Heart right ventricle (tissue), 16 donors: Measurements from ENCODE around the gene TIMM8B. TPM values are rescaled to one million over a fixed set of nuclear protein-coding genes. Genes with fewer than 3 reads are reported as not detected.

ENCODE experiments used
- ATAC-seq, 8 donors: fragments of 200-7000 bp; cut with Tn5 transposase; one replicate each; pipeline ENCODE4 v1.9.1; 2020; ENCODE audit warnings: mild to moderate bottlenecking in 8 of 8, moderate library complexity in 8 of 8, moderate number of reproducible peaks in 1 of 8
- DNase-seq, 2 donors: peaks; one replicate each; pipeline ENCODE4 v3.0.0-alpha.2; 2020
- H3K27ac ChIP-seq, 10 donors: fragments of 200-600 bp; sonication (generic) in 2 of 10; one replicate each; pipeline versions ENCODE4 v1.5.0 to v1.8.0; 2020 to 2022; ENCODE audit warnings: mild to moderate bottlenecking in 3 of 10
- H3K27me3 ChIP-seq, 7 donors: fragments of 200-600 bp; one replicate each; pipeline ENCODE4 v1.8.0; 2021 to 2022; ENCODE audit warnings: mild to moderate bottlenecking in 2 of 7
- H3K36me3 ChIP-seq, 9 donors: fragments of 200-600 bp; sonication (generic) in 1 of 9; one replicate each; pipeline versions ENCODE4 v1.5.0 to v1.8.0; 2020 to 2022; ENCODE audit warnings: mild to moderate bottlenecking in 2 of 9
- H3K4me1 ChIP-seq, 9 donors: fragments of 200-600 bp; sonication (generic) in 1 of 9; one replicate each; pipeline versions ENCODE4 v1.5.0 to v1.8.0; 2020 to 2022; ENCODE audit warnings: mild to moderate bottlenecking in 4 of 9
- H3K4me3 ChIP-seq, 10 donors: fragments of 200-600 bp; sonication (generic) in 2 of 10; one replicate each; pipeline versions ENCODE4 v1.5.0 to v1.8.0; 2020 to 2022; ENCODE audit warnings: mild to moderate bottlenecking in 7 of 10, moderate library complexity in 2 of 10
- H3K9me3 ChIP-seq, 11 donors: fragments of 200-600 bp in 10 of 11; sonication (generic) in 2 of 11; one replicate each; pipeline versions ENCODE4 v1.5.0 to v1.8.0; 2013 to 2022; ENCODE audit warnings: mild to moderate bottlenecking in 2 of 11, control low read depth in 1 of 11, moderate library complexity in 1 of 11
- CTCF ChIP-seq, 9 donors: fragments of 200-600 bp; sonication (generic) in 2 of 9; IDR thresholded peaks; one replicate each; pipeline versions ENCODE4 v1.5.0 to v1.8.0; 2021 to 2022; ENCODE audit warnings: antibody characterized with exemption in 9 of 9, mild to moderate bottlenecking in 5 of 9, moderate library complexity in 1 of 9
- WGBS, 2 donors: extraction: QIAGEN DNeasy Blood & Tissue Kit; methylation state at CpG; one replicate each; pipeline ENCODE4 v1.1.7; 2013; ENCODE audit warnings: inconsistent platforms in 1 of 2; 5-methylcytosine and 5-hydroxymethylcytosine counted together
- intact Hi-C, 10 donors: fragments of 100-400 bp; cut with DNase I; formaldehyde crosslinking; loops; one replicate each; pipeline versions ENCODE4 v1.11.1 to v1.14.2; 2022
- polyA plus RNA-seq, 2 donors: library from polyadenylated mRNA; stranded (reverse); fragments of 200-250 nt; gene quantifications; one replicate each; pipeline ENCODE4 v1.2.3, GENCODE V29; 2013
- total RNA-seq, 10 donors: library from RNA; stranded (reverse); fragmentation: NEBNext Ultra II Directional in 3 of 10; extraction: Animal tissue kit (Norgen Biotek cat#: 25700) in 3 of 10; gene quantifications; one replicate each; pipeline versions ENCODE4 v1.2.1 to v1.2.4, GENCODE V29; 2021 to 2023
- donor health status: Arrhythmogenic right ventricular cardiomyopathy.
- donor health status: ischemic (EF 13 %, LVEDD 7.1; RV severe dilation, severe dysfunction).
- donor health status: healthy with polysubstance abuse.
- donor health status: DM: no; HTN: yes; CAD: no.
- donor health status: DM: no; HTN: no; CAD: no.
- donor health status: ischemic (EF 25% LVEDD 6.9; RV normal size, moderate dysfunction).
- donor health status: ischemic (EF 25% LVEDD 5.7; RV mildly dilated, moderate dysfunction).
- donor health status: healthy.
- donor health status: DM: yes; HTN: yes; CAD: no.
- donor health status: Ischemic cardiomyopathy.
- donor health status: ischemic (EF 35%, LVEDD 5.7; RV mildly dilated, moderate dysfunction).
- donor health status: nonischemic (EF 11% LVEDD 7.7; RV severe dilation, severe dysfunction).
- donor health status: DM: yes; HTN: yes; CAD: no.
- donor health status: PGD.
- donor health status: ischemic (EF 29% LVEDD 5.4; RV normal size, mild dysfunction).
- donor health status: nonischemic (EF 23%, LVEDD 6.1; RV moderate dilation, normal function).

The TIMM8B gene
- total and polyA plus RNA-seq, 12 donors, result 142 to 194 (median 168) TPM

GRCh38 chr11:112121981-112122615 lies 35.5 kb upstream of the TIMM8B start:
- intact Hi-C loops, result no loop called here
- DNase-seq (no peak), ATAC-seq (no peak)
- Histone ChIP-seq H3K9me3 (no peaks in the 10 kb centered on the region), H3K27ac (no peak overlapping the region), H3K4me1 (peaks cover 0 to 13% (median 0%) of the 10 kb centered on the region in 9 donors), H3K36me3 (peaks cover 0 to 9% (median 0%) of the 10 kb centered on the region in 9 donors), H3K27me3 (no peaks in the 10 kb centered on the region), H3K4me3 (no peak overlapping the region)
- no peak for TF ChIP-seq CTCF (IDR thresholded peaks at IDR 0.05)
- 94 to 95% methylated on average over 5 of the region's 5 CpGs for WGBS, 2 donors

GRCh38 chr11:112118176-112118575 lies 31.6 kb upstream of the TIMM8B start:
- Histone ChIP-seq H3K4me1 (peaks cover 0 to 13% (median 0%) of the 10 kb centered on the region in 9 donors), H3K9me3 (no peaks in the 10 kb centered on the region), H3K27ac (no peak overlapping the region), H3K27me3 (no peaks in the 10 kb centered on the region), H3K4me3 (no peak overlapping the region), H3K36me3 (peaks cover 0 to 9% (median 0%) of the 10 kb centered on the region in 9 donors)
- intact Hi-C loops, result loop anchor here in 3 of 10 donors (5.0 to 10.0 kb wide), 5 partner anchors 39 to 159 kb away; partner anchors contain the start of gene BCO2 (in 2 of the 3)
- TF ChIP-seq CTCF (IDR thresholded peaks at IDR 0.05), result no peak
- ATAC-seq, result no peak
- no peak for DNase-seq
- 93 to 98% methylated on average over 2 of the region's 2 CpGs for WGBS, 2 donors

- H3K27ac ChIP-seq, result no peak overlapping the region
- no peak overlapping the region for H3K4me3 ChIP-seq
- no peak for DNase-seq
- H3K36me3 ChIP-seq, result peaks cover 0 to 9% (median 0%) of the 10 kb centered on the region in 9 donors
- H3K27me3 ChIP-seq, result no peaks in the 10 kb centered on the region
- TF ChIP-seq CTCF (IDR thresholded peaks at IDR 0.05), result no peak
- WGBS, 2 donors, result 78 to 79% methylated on average over 5 of the region's 5 CpGs
- H3K4me1 ChIP-seq, result peaks cover 0 to 12% (median 0%) of the 10 kb centered on the region in 9 donors
- intact Hi-C loops, result loop anchor here in 4 of 10 donors (2.0 to 10.0 kb wide), 6 partner anchors 42 to 165 kb away; partner anchors contain the start of gene BCO2 (in 2 of the 4)
- no peak for ATAC-seq
- H3K9me3 ChIP-seq, result peaks cover 0 to 6% (median 0%) of the 10 kb centered on the region in 11 donors
Measured at GRCh38 chr11:112115386-112115785, 28.8 kb upstream of the TIMM8B start.

GRCh38 chr11:112114460-112114859 lies 27.9 kb upstream of the TIMM8B start:
- Histone ChIP-seq H3K4me1 (peaks cover 0 to 6% (median 0%) of the 10 kb centered on the region in 9 donors), H3K27ac (no peak overlapping the region), H3K36me3 (peaks cover 0 to 7% (median 0%) of the 10 kb centered on the region in 9 donors), H3K27me3 (no peaks in the 10 kb centered on the region), H3K4me3 (no peak overlapping the region), H3K9me3 (peaks cover 0 to 7% (median 0%) of the 10 kb centered on the region in 11 donors)
- WGBS, 2 donors, result 89 to 94% methylated on average over 2 of the region's 2 CpGs
- ATAC-seq (no peak), DNase-seq (no peak)
- intact Hi-C loops, result loop anchor here in 7 of 10 donors (1.0 to 10.0 kb wide), 7 partner anchors 32 to 168 kb away; partner anchors contain the start of gene BCO2 (in 2 of the 7)
- no peak for TF ChIP-seq CTCF (IDR thresholded peaks at IDR 0.05)
